HG03025 (cell line): Measurements from ENCODE around the gene FKBP5.
"Not testable (repeated sequence)": the region's sequence is repeated elsewhere in the genome, so short reads cannot be mapped to it uniquely, and the experiment has no call there.

Source experiments
- ATAC-seq: cut with Tn5 transposase; IDR thresholded peaks from one replicate; pipeline ENCODE4 v1.9.1; 2021; ENCODE audit warnings: mild to moderate bottlenecking, moderate library complexity; ENCODE audit not compliant: unreplicated experiment, low FRiP score

FKBP5 gene

DNA sequence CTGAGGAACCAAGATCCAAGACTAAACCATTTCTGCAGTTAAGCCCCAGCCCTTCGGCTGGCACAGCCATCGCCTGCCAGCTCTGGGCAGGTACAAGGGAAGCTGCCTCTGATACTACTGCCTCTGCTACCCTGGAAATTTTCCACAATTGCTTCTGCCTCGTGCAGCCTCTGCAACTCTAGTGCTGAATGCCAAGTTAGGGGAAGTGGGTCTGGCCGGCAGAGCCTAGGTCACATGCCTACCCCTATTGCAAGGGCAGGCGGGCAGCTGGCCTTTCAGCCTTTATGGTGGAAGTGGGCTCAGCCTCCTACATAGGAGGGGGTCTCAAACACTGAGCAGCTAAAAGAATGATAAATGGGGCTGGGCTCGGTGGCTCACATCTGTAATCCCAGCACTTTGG, 131.5 kb downstream of the FKBP5 start:
- no peak for ATAC-seq

DNA sequence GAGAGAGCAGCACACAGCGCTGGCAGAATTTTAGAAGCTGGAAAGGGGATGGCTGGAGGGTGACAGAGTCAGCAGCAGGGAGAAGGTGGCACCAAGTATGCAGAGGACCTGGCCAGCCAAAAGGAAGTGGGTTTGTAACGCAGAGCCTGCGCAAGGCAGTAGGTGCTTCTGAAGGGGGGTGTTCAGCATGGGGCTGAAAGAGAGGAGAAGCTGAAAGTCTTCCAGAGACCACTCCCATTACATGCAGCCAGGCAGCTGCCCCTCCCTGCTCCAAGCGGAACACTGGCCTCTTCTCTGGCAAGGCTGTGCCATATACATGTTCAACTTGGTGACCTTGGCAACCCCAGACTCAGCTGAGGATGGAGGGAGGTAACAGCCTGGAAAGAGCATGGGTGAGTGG, 133.9 kb downstream of the FKBP5 start:
- ATAC-seq = no peak

DNA sequence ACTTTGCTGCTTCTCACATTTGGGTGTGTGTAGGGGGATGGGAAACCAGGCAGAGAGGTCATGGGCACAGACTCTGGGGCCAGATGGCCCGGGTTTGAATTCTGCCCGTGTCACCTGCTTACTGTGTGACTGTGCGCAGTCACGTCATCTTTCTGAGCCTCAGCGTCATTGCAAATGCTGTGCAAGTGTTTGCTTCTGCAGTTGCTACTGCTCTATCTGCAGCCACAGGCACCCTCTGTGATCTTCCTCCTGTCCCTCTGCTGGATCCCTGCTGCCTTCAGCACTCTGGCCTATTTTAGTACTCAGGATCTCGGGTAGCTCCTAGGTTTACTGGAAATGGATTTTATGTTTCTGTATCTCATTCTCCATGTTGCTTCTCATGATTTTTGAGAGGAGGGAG, 135.4 kb downstream of the FKBP5 start:
- ATAC-seq = no peak

DNA sequence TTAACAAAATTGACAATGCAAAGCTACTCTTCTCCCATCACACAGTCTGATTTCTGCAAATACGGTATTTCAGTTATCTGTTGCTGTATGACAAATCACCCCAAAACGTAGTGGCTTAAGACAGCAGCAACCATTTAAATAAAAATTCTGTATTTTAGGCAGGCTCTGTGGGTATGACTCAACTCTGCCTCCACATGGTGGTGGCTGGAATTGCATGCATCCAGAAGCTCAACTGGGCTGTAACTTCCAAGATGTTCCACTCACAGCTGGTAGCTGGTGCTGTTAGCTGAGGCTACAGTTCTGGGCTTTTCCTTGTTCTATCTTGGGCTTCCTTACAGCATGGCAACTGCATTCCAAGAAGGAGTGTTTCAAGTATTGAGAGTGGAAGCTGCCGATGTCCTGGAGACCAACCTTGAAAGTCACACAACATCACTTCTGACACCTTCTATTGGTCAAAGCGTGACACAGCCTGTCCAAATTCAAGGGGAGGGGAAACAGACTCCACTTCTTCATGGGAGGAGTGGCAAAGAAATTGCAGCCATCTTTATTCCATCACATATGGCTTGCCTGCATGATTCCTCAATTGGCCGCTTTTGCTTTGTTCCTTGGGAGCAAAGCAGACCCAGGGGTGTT, 136.3 kb downstream of the FKBP5 start:
- ATAC-seq = no peak

DNA sequence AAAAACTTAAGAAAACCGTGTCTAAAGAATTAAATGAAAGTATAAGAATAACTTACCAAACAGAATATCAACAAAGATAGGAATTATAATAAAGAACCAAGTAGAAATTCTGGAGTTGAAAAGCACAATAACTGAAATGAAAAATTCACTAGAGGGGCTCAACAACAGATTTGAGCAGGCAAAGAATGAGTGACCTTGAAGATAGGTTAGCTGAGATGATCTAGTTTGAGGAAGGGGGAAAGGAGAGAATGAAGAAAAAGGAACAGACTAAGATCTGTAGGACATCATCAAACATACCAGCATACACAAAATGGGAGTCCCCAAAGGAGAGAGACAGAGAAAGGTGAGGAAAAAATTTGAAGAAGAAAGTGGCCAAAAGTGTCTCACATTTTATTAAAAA, 138.3 kb downstream of the FKBP5 start:
- ATAC-seq = no peak

DNA sequence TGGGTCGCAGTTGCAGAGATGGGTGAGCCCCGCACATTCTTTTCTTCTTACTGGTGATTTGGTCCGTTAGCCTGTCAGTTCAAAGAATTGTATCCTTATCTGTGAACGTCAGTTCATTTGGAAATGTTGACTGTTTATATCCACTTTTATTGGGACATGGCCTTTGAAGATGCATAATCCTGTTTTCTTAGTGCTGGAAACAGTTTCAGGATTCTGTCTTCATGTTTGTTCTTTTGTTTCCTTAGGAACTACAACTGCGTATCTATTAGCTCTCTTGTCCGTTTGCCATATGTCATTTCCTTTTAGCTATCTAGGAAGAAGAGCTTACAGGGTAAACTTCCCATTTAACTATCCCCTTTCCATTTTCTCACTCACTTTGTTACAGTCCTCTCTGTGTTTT, 141.0 kb downstream of the FKBP5 start:
- no peak for ATAC-seq

DNA sequence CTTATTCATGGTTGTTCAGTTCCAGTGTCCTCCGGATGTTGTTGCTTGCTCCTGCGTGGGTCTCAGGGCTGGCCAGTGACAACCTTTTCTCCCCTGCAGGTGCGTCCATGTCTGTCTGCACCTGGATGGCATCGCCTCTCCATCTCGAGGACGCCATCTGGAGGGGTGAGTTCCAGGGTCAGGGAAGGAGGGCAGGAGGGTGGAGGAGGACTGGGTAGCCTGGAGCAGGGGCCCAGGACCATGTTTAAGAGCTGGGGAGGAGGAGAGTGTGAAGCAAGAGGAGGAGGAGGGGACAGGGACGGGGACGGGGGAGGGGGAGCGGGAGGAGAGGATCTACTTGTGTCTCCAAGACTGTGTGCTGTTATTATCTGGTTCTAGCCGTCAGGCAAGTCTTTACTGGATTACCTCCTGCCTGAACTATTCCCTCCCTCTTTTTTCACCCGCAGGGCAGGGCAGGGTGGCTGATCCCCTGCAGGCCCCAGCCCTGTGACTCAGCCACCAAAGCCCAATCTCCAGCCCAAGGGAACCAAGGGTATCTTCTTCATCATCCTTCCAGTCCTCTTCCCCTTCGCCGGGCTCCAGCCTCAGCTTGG, 143.8 kb downstream of the FKBP5 start:
- ATAC-seq = no peak

DNA sequence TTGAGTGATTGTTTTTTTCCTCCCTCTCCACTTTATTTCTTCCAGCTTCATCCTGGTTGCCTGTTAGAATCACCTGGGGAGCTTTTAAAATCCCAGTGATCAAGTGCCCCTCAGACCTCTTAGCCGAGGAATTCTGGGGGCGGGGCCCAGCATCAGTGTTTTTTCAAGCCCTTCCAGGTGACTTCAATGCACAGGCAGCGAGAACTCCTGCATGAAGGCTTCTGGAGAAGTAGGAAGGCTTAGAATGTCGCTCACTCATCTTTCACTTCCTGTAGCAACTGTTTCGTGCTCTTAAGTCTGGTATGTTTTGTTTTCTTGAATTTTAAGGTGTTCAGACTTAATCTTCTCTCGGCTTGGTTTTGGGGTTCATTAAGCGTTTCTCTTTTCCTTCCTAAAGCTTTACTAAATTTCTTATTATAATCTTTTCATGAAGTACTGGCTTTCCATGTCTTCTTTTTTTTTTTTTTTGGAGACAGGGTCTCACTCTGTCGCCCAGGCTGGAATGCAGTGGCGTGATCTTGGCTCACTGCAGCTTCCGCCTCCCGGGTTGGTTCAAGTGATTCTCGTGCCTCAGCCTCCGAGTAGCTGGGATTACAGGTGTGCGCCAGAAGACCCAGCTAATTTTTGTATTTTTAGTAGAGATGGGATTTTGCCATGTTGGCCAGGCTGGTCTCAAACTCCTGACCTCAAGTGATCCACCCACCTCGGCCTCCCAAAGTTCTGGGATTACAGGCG, 145.1 kb downstream of the FKBP5 start:
- ATAC-seq = no peak

DNA sequence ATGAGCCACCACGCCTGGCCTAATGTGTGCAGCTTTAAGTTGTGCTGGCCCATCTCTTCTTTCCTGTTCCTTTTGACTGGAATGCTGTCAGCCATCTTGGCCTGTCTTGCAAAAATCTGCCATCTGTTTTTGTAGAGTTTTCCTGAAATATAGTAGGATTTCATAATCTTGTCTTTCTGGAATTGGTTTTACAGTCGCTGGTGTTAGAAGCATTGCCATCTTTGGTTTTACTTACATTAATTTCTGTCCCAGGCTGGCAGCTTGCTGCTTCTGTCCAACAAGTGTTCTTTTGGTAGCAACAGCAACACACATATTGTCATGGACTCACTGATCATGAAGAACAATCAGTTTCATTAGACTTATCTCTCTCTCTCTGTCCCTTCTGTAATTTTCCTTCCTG, 146.9 kb downstream of the FKBP5 start:
- ATAC-seq = no peak

DNA sequence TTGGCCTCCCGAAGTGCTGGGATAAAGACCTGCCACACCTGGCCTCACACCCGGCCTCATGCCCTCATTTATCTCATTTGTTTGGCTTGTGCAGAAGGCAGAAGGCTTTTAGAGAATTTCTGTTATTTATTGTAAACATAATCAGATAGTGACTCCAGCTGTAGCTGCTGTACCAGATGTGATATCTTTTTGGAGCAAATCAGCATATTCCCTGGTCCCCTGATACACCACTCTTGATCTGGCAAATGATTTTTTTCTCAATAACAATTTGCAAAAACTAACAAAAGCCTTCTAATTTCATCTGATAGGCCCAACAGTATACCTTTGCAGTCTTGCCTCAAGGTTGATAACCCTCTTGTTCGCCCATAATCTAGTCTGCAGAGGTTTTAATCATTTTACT, 149.5 kb downstream of the FKBP5 start:
- no peak for ATAC-seq

DNA sequence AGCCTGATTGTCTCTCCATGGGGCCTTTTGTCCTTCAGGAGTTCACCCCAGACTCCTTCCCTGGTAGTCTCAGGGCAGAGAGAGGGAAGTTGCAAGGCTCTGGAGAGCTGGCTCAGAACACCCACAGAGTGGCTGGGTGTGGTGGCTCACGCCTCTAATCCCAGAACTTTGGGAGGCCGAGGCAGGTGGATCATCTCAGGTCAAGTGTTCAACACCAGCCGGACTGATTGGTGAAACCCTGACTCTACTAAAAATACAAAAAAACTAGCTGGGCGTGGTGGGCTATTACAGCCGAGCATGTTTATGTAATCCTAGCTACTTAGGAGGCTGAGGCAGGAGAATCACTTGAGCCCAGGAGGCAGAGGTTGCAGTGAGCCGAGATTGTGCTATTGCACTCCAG, 152.9 kb downstream of the FKBP5 start:
- not testable (repeated sequence) for ATAC-seq

DNA sequence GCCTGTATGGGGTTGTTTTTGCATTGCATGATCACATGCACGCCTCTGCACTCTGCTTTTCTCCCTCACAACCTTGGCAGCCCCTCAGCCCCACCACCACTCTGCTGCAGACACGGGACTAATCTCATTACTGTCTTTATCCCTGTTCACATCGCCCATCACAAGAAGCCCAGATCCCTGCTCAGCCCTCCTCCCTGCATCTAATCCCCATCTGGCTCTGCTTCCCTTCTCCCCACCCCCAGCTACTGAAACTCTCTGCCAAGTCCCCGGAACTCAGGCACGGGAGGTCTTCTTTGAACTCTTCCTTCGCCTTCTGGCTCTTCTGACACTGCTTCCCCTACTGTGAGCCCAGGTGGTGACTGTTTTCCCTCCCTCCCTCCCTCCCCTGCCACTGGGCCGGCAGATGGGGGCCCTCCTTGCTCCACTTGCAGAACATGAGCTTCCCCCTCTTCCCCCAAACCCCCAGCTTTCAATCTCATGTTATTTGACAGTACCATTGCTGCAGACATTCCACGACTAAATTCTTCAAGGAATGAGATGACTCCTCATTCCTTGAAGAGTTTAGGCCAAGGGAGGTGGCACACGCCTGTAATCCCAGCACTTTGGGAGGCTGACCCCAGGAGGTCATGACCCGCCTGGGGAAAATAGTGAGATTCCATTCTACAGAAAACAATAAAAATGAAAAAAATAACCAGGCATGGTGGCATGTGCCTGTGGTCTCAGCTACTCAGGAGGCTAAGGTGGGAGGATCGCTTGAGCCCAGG, 154.1 kb downstream of the FKBP5 start:
- ATAC-seq = no peak

DNA sequence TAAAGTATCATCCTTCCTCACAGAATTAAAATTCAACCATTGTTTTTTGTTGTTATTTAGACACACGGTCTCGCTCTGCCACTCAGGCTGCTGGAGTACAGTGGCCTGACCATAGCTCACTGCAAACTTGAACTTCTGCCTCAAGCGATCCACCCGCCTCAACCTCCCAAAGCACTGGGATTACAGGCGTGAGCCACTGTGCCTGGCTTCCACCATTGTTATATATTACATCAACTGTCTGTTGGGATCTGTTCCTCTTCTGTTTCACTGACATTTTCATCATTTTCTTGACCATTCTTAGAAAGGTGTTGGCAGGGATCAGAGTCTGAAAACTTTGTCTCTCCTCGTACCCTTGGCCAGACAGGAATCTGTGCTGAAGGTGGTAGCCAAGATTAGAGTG, 154.7 kb downstream of the FKBP5 start:
- no peak for ATAC-seq

DNA sequence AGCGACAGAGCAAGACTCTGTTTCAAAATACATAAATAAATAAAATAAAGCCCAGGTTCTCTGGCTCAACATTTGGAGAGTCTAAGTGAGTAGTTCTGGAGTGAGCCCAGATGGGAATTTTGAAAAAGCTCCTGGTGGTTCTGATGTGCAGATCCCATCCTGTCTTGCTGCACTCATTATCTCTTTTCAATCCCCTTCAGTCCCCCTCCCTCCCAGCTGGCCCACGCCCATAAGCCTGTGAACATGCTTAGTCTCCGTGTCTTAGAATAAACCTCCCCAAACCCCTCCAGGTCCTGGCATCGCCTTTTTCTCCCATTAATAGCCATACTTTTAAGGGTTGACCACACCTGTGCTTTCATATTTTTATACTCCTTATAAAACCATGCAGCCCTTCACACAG, 156.6 kb downstream of the FKBP5 start:
- ATAC-seq = no peak

DNA sequence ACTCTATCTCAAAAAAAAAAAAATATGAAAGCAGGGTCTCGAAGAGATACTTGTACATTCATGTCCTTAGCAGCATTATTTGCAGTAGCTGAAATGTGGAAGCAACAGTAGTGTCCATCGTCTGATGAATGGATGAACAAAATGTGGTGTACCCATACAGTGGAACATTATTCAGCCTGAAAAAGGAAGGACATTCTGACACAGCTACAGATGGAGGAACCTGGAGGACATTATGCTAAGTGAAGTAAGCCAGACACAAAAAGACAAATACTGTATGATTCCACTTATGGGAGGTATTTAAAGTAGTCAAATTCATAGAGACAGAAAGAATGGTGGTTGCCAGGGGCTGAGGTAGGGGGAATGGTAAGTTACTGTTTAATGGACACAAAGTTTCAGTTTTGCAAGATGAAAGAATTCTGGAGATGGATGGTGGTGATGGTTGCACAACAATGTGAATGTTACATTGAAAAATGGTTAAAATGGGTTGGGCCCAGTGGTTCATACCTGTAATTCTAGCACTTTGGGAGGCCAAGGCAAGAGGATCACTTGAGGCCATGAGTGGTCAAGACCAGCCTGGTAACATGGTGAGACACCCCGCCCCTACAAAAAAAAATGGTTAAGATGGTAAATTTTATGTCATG, 164.2 kb downstream of the FKBP5 start:
- no peak for ATAC-seq
